Gastroesophageal sphincter (tissue), 3 donors: ENCODE measurements around the gene DDT.

ENCODE experiments used
- POLR2A ChIP-seq, 2 donors: fragments of 450-650 bp; IDR thresholded peaks; one replicate each; pipeline ENCODE4 v1.6.1; 2017; ENCODE audit warnings: antibody characterized with exemption in 2 of 2, mild to moderate bottlenecking in 2 of 2, moderate library complexity in 1 of 2
- POLR2AphosphoS5 ChIP-seq: sonication (generic); formaldehyde crosslinking; IDR thresholded peaks from one replicate; pipeline ENCODE4 v1.6.1; 2017; ENCODE audit warnings: antibody characterized with exemption
- TF ChIP-seq, protein P1 (sequence below), 4 experiments: fragments of 200-600 bp in 2 of 4; fragments of 450-650 bp in 2 of 4; sonication (generic) in 1 of 4; IDR thresholded peaks; one replicate each; pipeline ENCODE4 v1.5.1; 2017 to 2019; ENCODE audit warnings: antibody characterized with exemption in 4 of 4, mild to moderate bottlenecking in 2 of 4, moderate library complexity in 2 of 4

DNA sequence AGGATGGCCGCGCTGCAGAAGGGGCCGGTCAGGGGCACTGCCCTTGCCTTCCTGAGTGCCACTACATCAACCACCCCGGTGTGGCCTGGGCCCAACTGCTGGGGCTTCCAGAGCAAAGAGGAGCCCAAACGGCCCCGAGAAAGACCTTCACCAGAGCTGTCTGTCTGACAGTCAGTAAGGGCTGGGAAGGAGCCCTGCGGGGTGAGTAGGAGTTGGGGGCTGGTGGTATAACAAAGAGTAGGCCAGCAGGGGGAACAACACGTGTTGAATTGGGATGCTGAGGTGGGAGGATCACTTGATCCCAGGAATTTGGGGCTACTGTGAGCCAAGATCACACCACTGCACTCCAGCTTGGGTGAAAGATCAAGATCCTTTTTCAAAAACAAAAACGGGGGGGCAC, 27.1 kb upstream of the DDT start:
- TF ChIP-seq, protein P1, sequence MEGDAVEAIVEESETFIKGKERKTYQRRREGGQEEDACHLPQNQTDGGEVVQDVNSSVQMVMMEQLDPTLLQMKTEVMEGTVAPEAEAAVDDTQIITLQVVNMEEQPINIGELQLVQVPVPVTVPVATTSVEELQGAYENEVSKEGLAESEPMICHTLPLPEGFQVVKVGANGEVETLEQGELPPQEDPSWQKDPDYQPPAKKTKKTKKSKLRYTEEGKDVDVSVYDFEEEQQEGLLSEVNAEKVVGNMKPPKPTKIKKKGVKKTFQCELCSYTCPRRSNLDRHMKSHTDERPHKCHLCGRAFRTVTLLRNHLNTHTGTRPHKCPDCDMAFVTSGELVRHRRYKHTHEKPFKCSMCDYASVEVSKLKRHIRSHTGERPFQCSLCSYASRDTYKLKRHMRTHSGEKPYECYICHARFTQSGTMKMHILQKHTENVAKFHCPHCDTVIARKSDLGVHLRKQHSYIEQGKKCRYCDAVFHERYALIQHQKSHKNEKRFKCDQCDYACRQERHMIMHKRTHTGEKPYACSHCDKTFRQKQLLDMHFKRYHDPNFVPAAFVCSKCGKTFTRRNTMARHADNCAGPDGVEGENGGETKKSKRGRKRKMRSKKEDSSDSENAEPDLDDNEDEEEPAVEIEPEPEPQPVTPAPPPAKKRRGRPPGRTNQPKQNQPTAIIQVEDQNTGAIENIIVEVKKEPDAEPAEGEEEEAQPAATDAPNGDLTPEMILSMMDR (IDR thresholded peaks at IDR 0.05): no peak
- no peak for TF ChIP-seq POLR2A (IDR thresholded peaks at IDR 0.05)
- TF ChIP-seq POLR2AphosphoS5: no peak
